HEK293 (cell line): ENCODE measurements around the gene CALCOCO2.

ENCODE experiments used
- EGR2 ChIP-seq: fragments of 450-650 bp; formaldehyde crosslinking; IDR thresholded peaks from 2 replicates; pipeline ENCODE4 v1.5.1; 2016; ENCODE audit warnings: low read depth, missing biosample characterization, missing genetic modification characterization
- HOXD13 ChIP-seq: sonication (generic); formaldehyde crosslinking; IDR thresholded peaks from 2 replicates; pipeline ENCODE4 v1.8.0; 2022; ENCODE audit warnings: missing genetic modification reagents, borderline replicate concordance
- KLF17 ChIP-seq: fragments of 450-650 bp; formaldehyde crosslinking; IDR thresholded peaks from 2 replicates; pipeline ENCODE4 v1.5.1; 2016; ENCODE audit warnings: missing biosample characterization, missing genetic modification characterization
- MYNN ChIP-seq: fragments of 450-650 bp; formaldehyde crosslinking; IDR thresholded peaks from 2 replicates; pipeline ENCODE4 v1.5.1; 2016; ENCODE audit warnings: missing biosample characterization, missing genetic modification characterization, borderline replicate concordance
- OSR2 ChIP-seq: fragments of 450-650 bp; formaldehyde crosslinking; IDR thresholded peaks from 2 replicates; pipeline ENCODE4 v1.5.1; 2016; ENCODE audit warnings: missing biosample characterization, missing genetic modification characterization
- PRDM4 ChIP-seq: fragments of 450-650 bp; formaldehyde crosslinking; IDR thresholded peaks from 2 replicates; pipeline ENCODE4 v1.5.1; 2017; ENCODE audit warnings: missing biosample characterization, missing genetic modification characterization
- WT1 ChIP-seq: fragments of 450-650 bp; formaldehyde crosslinking; IDR thresholded peaks from 2 replicates; pipeline ENCODE4 v1.5.1; 2016; ENCODE audit warnings: missing biosample characterization, missing genetic modification characterization
- YY1 ChIP-seq: fragments of 450-650 bp; formaldehyde crosslinking; IDR thresholded peaks from 2 replicates; pipeline ENCODE4 v1.5.1; 2018; ENCODE audit warnings: missing biosample characterization, missing genetic modification characterization
- ZBTB11 ChIP-seq: fragments of 450-650 bp; formaldehyde crosslinking; conservative IDR thresholded peaks from 2 replicates; pipeline ENCODE4 v1.5.1; 2016; ENCODE audit warnings: low read depth, missing biosample characterization, missing genetic modification characterization
- ZBTB21 ChIP-seq: fragments of 450-650 bp; formaldehyde crosslinking; IDR thresholded peaks from 2 replicates; pipeline ENCODE4 v1.5.1; 2017; ENCODE audit warnings: missing biosample characterization, missing genetic modification characterization
- ZIC2 ChIP-seq: fragments of 450-650 bp; formaldehyde crosslinking; IDR thresholded peaks from 2 replicates; pipeline ENCODE4 v1.5.1; 2016; ENCODE audit warnings: missing biosample characterization, missing genetic modification characterization
- ZNF155 ChIP-seq: fragments of 450-650 bp; formaldehyde crosslinking; IDR thresholded peaks from 2 replicates; pipeline ENCODE4 v1.5.1; 2016; ENCODE audit warnings: missing biosample characterization, missing genetic modification characterization
- ZNF169 ChIP-seq: fragments of 450-650 bp; formaldehyde crosslinking; IDR thresholded peaks from 2 replicates; pipeline ENCODE4 v1.5.1; 2016; ENCODE audit warnings: missing biosample characterization, missing genetic modification characterization
- ZNF174 ChIP-seq: fragments of 450-650 bp; formaldehyde crosslinking; IDR thresholded peaks from 2 replicates; pipeline ENCODE4 v1.5.0; 2017; ENCODE audit warnings: missing biosample characterization, mild to moderate bottlenecking, missing genetic modification characterization
- ZNF214 ChIP-seq: fragments of 450-650 bp; formaldehyde crosslinking; IDR thresholded peaks from 2 replicates; pipeline ENCODE4 v1.5.1; 2017; ENCODE audit warnings: missing biosample characterization, mild to moderate bottlenecking, missing genetic modification characterization, borderline replicate concordance
- ZNF23 ChIP-seq: fragments of 450-650 bp; formaldehyde crosslinking; IDR thresholded peaks from 2 replicates; pipeline ENCODE4 v1.5.1; 2016; ENCODE audit warnings: missing biosample characterization, missing genetic modification characterization, borderline replicate concordance
- ZNF280C ChIP-seq: fragments of 450-650 bp; formaldehyde crosslinking; IDR thresholded peaks from 2 replicates; pipeline ENCODE4 v1.5.1; 2016; ENCODE audit warnings: missing biosample characterization, missing genetic modification characterization
- ZNF280D ChIP-seq: fragments of 450-650 bp; formaldehyde crosslinking; IDR thresholded peaks from 2 replicates; pipeline ENCODE4 v1.5.1; 2016; ENCODE audit warnings: missing biosample characterization, missing genetic modification characterization
- ZNF292 ChIP-seq: fragments of 450-650 bp; formaldehyde crosslinking; IDR thresholded peaks from 2 replicates; pipeline ENCODE4 v1.5.1; 2016; ENCODE audit warnings: low read depth, missing biosample characterization, missing genetic modification characterization, borderline replicate concordance
- ZNF433 ChIP-seq: fragments of 450-650 bp; formaldehyde crosslinking; IDR thresholded peaks from 2 replicates; pipeline ENCODE4 v1.5.1; 2016; ENCODE audit warnings: missing biosample characterization, missing genetic modification characterization, low read depth
- ZNF510 ChIP-seq: fragments of 450-650 bp; formaldehyde crosslinking; IDR thresholded peaks from 2 replicates; pipeline ENCODE4 v1.5.1; 2018; ENCODE audit warnings: mild to moderate bottlenecking, missing genetic modification characterization, missing biosample characterization; ENCODE audit not compliant: insufficient replicate concordance
- ZNF610 ChIP-seq: fragments of 450-650 bp; formaldehyde crosslinking; IDR thresholded peaks from 2 replicates; pipeline ENCODE4 v1.5.1; 2016; ENCODE audit warnings: missing biosample characterization, missing genetic modification characterization, borderline replicate concordance
- ZNF645 ChIP-seq: fragments of 450-650 bp; formaldehyde crosslinking; IDR thresholded peaks from 2 replicates; pipeline ENCODE4; 2016; ENCODE audit warnings: missing biosample characterization, missing genetic modification characterization
- ZNF747 ChIP-seq: fragments of 450-650 bp; formaldehyde crosslinking; IDR thresholded peaks from 2 replicates; pipeline ENCODE4 v1.5.1; 2016; ENCODE audit warnings: missing biosample characterization, missing genetic modification characterization
- ZNF776 ChIP-seq: fragments of 450-650 bp; formaldehyde crosslinking; IDR thresholded peaks from 2 replicates; pipeline ENCODE4 v1.5.0; 2017; ENCODE audit warnings: missing biosample characterization, missing genetic modification characterization, borderline replicate concordance
- ZNF777 ChIP-seq: fragments of 450-650 bp; formaldehyde crosslinking; IDR thresholded peaks from 2 replicates; pipeline ENCODE4 v1.5.1; 2017; ENCODE audit warnings: missing biosample characterization, missing genetic modification characterization, borderline replicate concordance

The CALCOCO2 gene

GRCh38 chr17:48892940-48893645 lies 62.3 kb downstream of the CALCOCO2 start (continued):
- TF ChIP-seq ZNF280C (tag by site-specific recombination) (no peak), OSR2 (tag by site-specific recombination) (no peak), ZNF292 (tag by site-specific recombination) (no peak), YY1 (no peak), ZNF510 (no peak), ZBTB21 (tag by site-specific recombination) (no peak), ZNF169 (tag by site-specific recombination) (0 out of 2 replicates have a peak, but pooled peaks have one; percentile 39), ZNF747 (no peak), ZNF280D (tag by site-specific recombination) (no peak), ZNF214 (tag by site-specific recombination) (no peak), PRDM4 (tag by site-specific recombination) (no peak), EGR2 (tag by site-specific recombination) (no peak), ZBTB11 (tag by site-specific recombination) (peak; percentile 57; the same call in 1 of the 2 replicates), WT1 (tag by site-specific recombination) (no peak), ZNF777 (tag by site-specific recombination) (no peak), ZNF645 (tag by site-specific recombination) (no peak), MYNN (tag by site-specific recombination) (no peak), ZNF433 (no peak), ZIC2 (tag by site-specific recombination) (no peak), ZNF174 (no peak), KLF17 (tag by site-specific recombination) (no peak; the same call in 1 of the 2 replicates), ZNF776 (tag by site-specific recombination) (no peak), HOXD13 (CRISPR knock-in tag) (no peak), ZNF610 (no peak), ZNF23 (tag by site-specific recombination) (no peak), ZNF155 (tag by site-specific recombination) (no peak)
